CD4-positive, CD25-positive, alpha-beta regulatory T cell (primary cell): ENCODE measurements around the gene PDGFD. TPM values are rescaled to one million over a fixed set of nuclear protein-coding genes. Genes with fewer than 3 reads are reported as not detected.
A peak's percentile ranks its signal among the peaks of the same experiment; 100 is the strongest.

ENCODE experiments used
- ATAC-seq, 2 donors: fragments of 150-1000 bp; cut with Tn5 transposase; one replicate each; pipeline ENCODE4 v1.10.0; 2021; ENCODE audit warnings: low read depth in 2 of 2, moderate number of reproducible peaks in 2 of 2, moderate library complexity in 1 of 2
- DNase-seq, 3 donors: peaks; one replicate each; pipeline versions ENCODE4 v3.0.0 to v3.0.0-alpha.2; 2012 to 2022; ENCODE audit warnings: mixed read lengths in 1 of 3
- H3K27ac ChIP-seq: one replicate; pipeline ENCODE4 v1.7.0; 2013; ENCODE audit warnings: mild to moderate bottlenecking, low read length; ENCODE audit not compliant: insufficient read depth, poor library complexity, severe bottlenecking
- H3K27me3 ChIP-seq: one replicate; pipeline ENCODE4 v1.7.0; 2013; ENCODE audit warnings: low read length; ENCODE audit not compliant: control insufficient read depth, insufficient read depth
- H3K36me3 ChIP-seq: one replicate; pipeline ENCODE4 v1.7.0; 2013; ENCODE audit warnings: mild to moderate bottlenecking, low read length, moderate library complexity; ENCODE audit not compliant: control insufficient read depth, insufficient read depth
- H3K4me1 ChIP-seq: 2 replicates; pipeline ENCODE4 v1.7.0; 2013; ENCODE audit warnings: mild to moderate bottlenecking, low read length; ENCODE audit not compliant: insufficient read depth, control insufficient read depth, poor library complexity, severe bottlenecking
- H3K4me3 ChIP-seq: one replicate; pipeline ENCODE4 v1.7.0; 2013; ENCODE audit warnings: low read depth, mild to moderate bottlenecking, low read length, moderate library complexity
- H3K9me3 ChIP-seq, 2 experiments: 1 replicate in 1 of 2; 2 replicates in 1 of 2; pipeline ENCODE4 v1.7.0; 2013; ENCODE audit warnings: low read length in 2 of 2, mild to moderate bottlenecking in 1 of 2, moderate library complexity in 1 of 2; ENCODE audit not compliant: control insufficient read depth in 2 of 2
- H3K27ac Mint-ChIP-seq, 3 donors: one replicate each; pipeline ENCODE4 v1.8.0; 2020 to 2022; ENCODE audit warnings: mild to moderate bottlenecking in 3 of 3, mixed read lengths in 3 of 3, moderate library complexity in 2 of 3
- H3K27me3 Mint-ChIP-seq: one replicate; pipeline ENCODE4 v1.8.0; 2022; ENCODE audit warnings: mild to moderate bottlenecking, mixed read lengths
- H3K36me3 Mint-ChIP-seq: one replicate; pipeline ENCODE4 v1.8.0; 2020; ENCODE audit warnings: mixed read lengths
- H3K4me1 Mint-ChIP-seq, 4 donors: one replicate each; pipeline ENCODE4 v1.8.0; 2020 to 2022; ENCODE audit warnings: mixed read lengths in 4 of 4, mild to moderate bottlenecking in 1 of 4
- H3K4me3 Mint-ChIP-seq, 4 donors: one replicate each; pipeline ENCODE4 v1.8.0; 2020 to 2022; ENCODE audit warnings: mild to moderate bottlenecking in 4 of 4, mixed read lengths in 4 of 4, moderate library complexity in 3 of 4
- H3K9me3 Mint-ChIP-seq, 7 donors: one replicate each; pipeline ENCODE4 v1.8.0; 2020 to 2022; ENCODE audit warnings: mixed read lengths in 7 of 7, mild to moderate bottlenecking in 3 of 7, moderate library complexity in 2 of 7
- polyA plus RNA-seq, 4 donors: library from polyadenylated mRNA; unstranded; fragments of 300-500 nt; fragmentation: Illumina TruSeq; gene quantifications; one replicate each; pipeline ENCODE4 v1.2.3, GENCODE V29; 2021
- total RNA-seq: library from RNA; stranded (reverse); gene quantifications from one replicate; pipeline ENCODE4 v1.2.3, GENCODE V29; 2022

PDGFD gene
- total and polyA plus RNA-seq, 5 donors from 2014 or later: 0.05 TPM; not detected in 4

GRCh38 chr11:104060004-104060794 is 103.7 kb downstream of the PDGFD start:
- H3K9me3 ChIP-seq: no peaks in the 10 kb centered on the region
- H3K27me3 ChIP-seq: no peaks in the 10 kb centered on the region
- DNase-seq (no peak), ATAC-seq (peak in 1 of 2 donors; percentile 26)
- no peaks in the 10 kb centered on the region for H3K36me3 ChIP-seq
- H3K27ac ChIP-seq: no peak overlapping the region
- H3K4me1 Mint-ChIP-seq: no peaks in the 10 kb centered on the region
- H3K36me3 Mint-ChIP-seq: no peaks in the 10 kb centered on the region
- H3K4me1 ChIP-seq: no peaks in the 10 kb centered on the region
- H3K9me3 Mint-ChIP-seq: peaks cover 0 to 5% (median 0%) of the 10 kb centered on the region in 7 donors
- H3K4me3 ChIP-seq: no peak overlapping the region
- no peak overlapping the region for H3K27ac Mint-ChIP-seq
- no peaks in the 10 kb centered on the region for H3K27me3 Mint-ChIP-seq
- H3K4me3 Mint-ChIP-seq: no peak overlapping the region

- H3K27ac Mint-ChIP-seq: no peak overlapping the region
- no peaks in the 10 kb centered on the region for H3K4me1 ChIP-seq
- H3K4me3 Mint-ChIP-seq: no peak overlapping the region
- peaks cover 0 to 4% (median 0%) of the 10 kb centered on the region in 7 donors for H3K9me3 Mint-ChIP-seq
- H3K4me1 Mint-ChIP-seq: no peaks in the 10 kb centered on the region
- no peaks in the 10 kb centered on the region for H3K27me3 ChIP-seq
- ATAC-seq: no peak
- H3K27me3 Mint-ChIP-seq: no peaks in the 10 kb centered on the region
- no peak for DNase-seq
- no peak overlapping the region for H3K27ac ChIP-seq
- no peaks in the 10 kb centered on the region for H3K36me3 Mint-ChIP-seq
- no peaks in the 10 kb centered on the region for H3K36me3 ChIP-seq
- no peak overlapping the region for H3K4me3 ChIP-seq
- no peaks in the 10 kb centered on the region for H3K9me3 ChIP-seq
Observed at GRCh38 chr11:104058680-104059079, 105.3 kb downstream of the PDGFD start.

- H3K27me3 Mint-ChIP-seq: no peaks in the 10 kb centered on the region
- Histone ChIP-seq H3K4me3 (no peak overlapping the region), H3K27ac (no peak overlapping the region), H3K36me3 (no peaks in the 10 kb centered on the region), H3K9me3 (no peaks in the 10 kb centered on the region), H3K4me1 (no peaks in the 10 kb centered on the region), H3K27me3 (no peaks in the 10 kb centered on the region)
- DNase-seq (no peak), ATAC-seq (no peak)
- peaks cover 0 to 4% (median 0%) of the 10 kb centered on the region in 7 donors for H3K9me3 Mint-ChIP-seq
- H3K36me3 Mint-ChIP-seq: no peaks in the 10 kb centered on the region
- H3K27ac Mint-ChIP-seq: no peak overlapping the region
- no peaks in the 10 kb centered on the region for H3K4me1 Mint-ChIP-seq
- H3K4me3 Mint-ChIP-seq: no peak overlapping the region
Observed at GRCh38 chr11:104057908-104058307, 106.0 kb downstream of the PDGFD start.

GRCh38 chr11:104055596-104055995 is 108.4 kb downstream of the PDGFD start:
- Mint-ChIP-seq H3K36me3 (no peaks in the 10 kb centered on the region), H3K4me3 (no peak overlapping the region), H3K27me3 (no peaks in the 10 kb centered on the region), H3K9me3 (peaks cover 0 to 2% (median 0%) of the 10 kb centered on the region in 7 donors), H3K4me1 (no peaks in the 10 kb centered on the region), H3K27ac (no peak overlapping the region)
- Histone ChIP-seq H3K9me3 (no peaks in the 10 kb centered on the region), H3K27ac (no peak overlapping the region), H3K27me3 (no peaks in the 10 kb centered on the region), H3K4me1 (no peaks in the 10 kb centered on the region), H3K36me3 (no peaks in the 10 kb centered on the region), H3K4me3 (no peak overlapping the region)
- no peak for DNase-seq
- no peak for ATAC-seq

- Mint-ChIP-seq H3K36me3 (no peaks in the 10 kb centered on the region), H3K27me3 (no peaks in the 10 kb centered on the region), H3K27ac (no peak overlapping the region), H3K4me1 (no peaks in the 10 kb centered on the region), H3K4me3 (no peak overlapping the region), H3K9me3 (peaks cover 0 to 2% (median 0%) of the 10 kb centered on the region in 7 donors)
- H3K27me3 ChIP-seq: no peaks in the 10 kb centered on the region
- ATAC-seq: no peak
- no peaks in the 10 kb centered on the region for H3K4me1 ChIP-seq
- no peak for DNase-seq
- no peak overlapping the region for H3K4me3 ChIP-seq
- no peaks in the 10 kb centered on the region for H3K9me3 ChIP-seq
- H3K27ac ChIP-seq: no peak overlapping the region
- no peaks in the 10 kb centered on the region for H3K36me3 ChIP-seq
Observed at GRCh38 chr11:104054911-104055529, 108.9 kb downstream of the PDGFD start.

- Histone ChIP-seq H3K9me3 (no peaks in the 10 kb centered on the region), H3K4me1 (no peaks in the 10 kb centered on the region), H3K27me3 (no peaks in the 10 kb centered on the region), H3K4me3 (no peak overlapping the region), H3K27ac (no peak overlapping the region), H3K36me3 (no peaks in the 10 kb centered on the region)
- H3K27me3 Mint-ChIP-seq: no peaks in the 10 kb centered on the region
- no peaks in the 10 kb centered on the region for H3K4me1 Mint-ChIP-seq
- no peak for DNase-seq
- ATAC-seq: no peak
- no peaks in the 10 kb centered on the region for H3K36me3 Mint-ChIP-seq
- peaks cover 0 to 2% (median 0%) of the 10 kb centered on the region in 7 donors for H3K9me3 Mint-ChIP-seq
- H3K27ac Mint-ChIP-seq: no peak overlapping the region
- H3K4me3 Mint-ChIP-seq: no peak overlapping the region
Observed at GRCh38 chr11:104053743-104054478, 110.0 kb downstream of the PDGFD start.

- no peak overlapping the region for H3K27ac ChIP-seq
- ATAC-seq: no peak
- DNase-seq: no peak
- H3K4me3 ChIP-seq: no peak overlapping the region
- no peaks in the 10 kb centered on the region for H3K36me3 Mint-ChIP-seq
- no peaks in the 10 kb centered on the region for H3K9me3 ChIP-seq
- no peaks in the 10 kb centered on the region for H3K4me1 Mint-ChIP-seq
- H3K9me3 Mint-ChIP-seq: peaks cover 0 to 3% (median 0%) of the 10 kb centered on the region in 7 donors
- H3K4me1 ChIP-seq: no peaks in the 10 kb centered on the region
- H3K4me3 Mint-ChIP-seq: no peak overlapping the region
- H3K27me3 ChIP-seq: no peaks in the 10 kb centered on the region
- H3K36me3 ChIP-seq: no peaks in the 10 kb centered on the region
- H3K27me3 Mint-ChIP-seq: no peaks in the 10 kb centered on the region
- H3K27ac Mint-ChIP-seq: no peak overlapping the region
Observed at GRCh38 chr11:104051778-104052177, 112.2 kb downstream of the PDGFD start.
